ENCODE results near the gene SNED1.

DNA sequence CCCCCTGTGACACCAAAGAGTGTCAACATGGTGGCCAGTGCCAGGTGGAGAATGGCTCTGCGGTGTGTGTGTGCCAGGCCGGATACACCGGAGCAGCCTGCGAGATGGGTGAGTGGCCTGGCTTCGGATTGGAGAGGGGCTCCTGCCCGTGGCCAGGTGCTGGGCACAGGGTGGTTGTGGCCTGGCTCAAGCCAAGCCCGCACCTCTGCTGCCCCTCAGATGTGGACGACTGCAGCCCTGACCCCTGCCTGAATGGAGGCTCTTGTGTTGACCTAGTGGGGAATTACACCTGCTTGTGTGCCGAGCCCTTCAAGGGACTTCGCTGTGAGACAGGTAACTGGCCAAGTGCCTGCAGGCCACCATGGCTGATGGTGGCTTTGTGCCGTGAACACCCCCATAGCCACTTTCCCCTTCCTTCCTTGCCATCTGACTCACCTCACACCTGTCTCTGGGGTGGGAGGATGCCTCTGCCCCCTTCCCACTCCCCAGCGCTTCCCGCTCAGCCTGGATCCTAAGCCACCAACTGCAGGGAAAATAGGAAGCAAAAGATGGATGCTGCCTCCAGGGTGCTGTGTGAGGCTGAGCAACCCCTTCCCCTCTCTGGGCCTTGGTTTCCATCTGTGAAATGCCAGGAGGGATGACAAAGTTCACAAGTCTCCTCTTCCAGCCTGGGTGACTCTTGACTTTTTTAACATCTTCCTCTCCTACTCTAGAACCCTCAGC lies 41.8 kb downstream of the SNED1 start:
- TF ChIP-seq POLR2A (IDR thresholded peaks at IDR 0.05) (no peak), POLR2AphosphoS5 (IDR thresholded peaks at IDR 0.05) (no peak), EP300 (IDR thresholded peaks at IDR 0.05) (no peak)
- TF ChIP-seq, protein P1, sequence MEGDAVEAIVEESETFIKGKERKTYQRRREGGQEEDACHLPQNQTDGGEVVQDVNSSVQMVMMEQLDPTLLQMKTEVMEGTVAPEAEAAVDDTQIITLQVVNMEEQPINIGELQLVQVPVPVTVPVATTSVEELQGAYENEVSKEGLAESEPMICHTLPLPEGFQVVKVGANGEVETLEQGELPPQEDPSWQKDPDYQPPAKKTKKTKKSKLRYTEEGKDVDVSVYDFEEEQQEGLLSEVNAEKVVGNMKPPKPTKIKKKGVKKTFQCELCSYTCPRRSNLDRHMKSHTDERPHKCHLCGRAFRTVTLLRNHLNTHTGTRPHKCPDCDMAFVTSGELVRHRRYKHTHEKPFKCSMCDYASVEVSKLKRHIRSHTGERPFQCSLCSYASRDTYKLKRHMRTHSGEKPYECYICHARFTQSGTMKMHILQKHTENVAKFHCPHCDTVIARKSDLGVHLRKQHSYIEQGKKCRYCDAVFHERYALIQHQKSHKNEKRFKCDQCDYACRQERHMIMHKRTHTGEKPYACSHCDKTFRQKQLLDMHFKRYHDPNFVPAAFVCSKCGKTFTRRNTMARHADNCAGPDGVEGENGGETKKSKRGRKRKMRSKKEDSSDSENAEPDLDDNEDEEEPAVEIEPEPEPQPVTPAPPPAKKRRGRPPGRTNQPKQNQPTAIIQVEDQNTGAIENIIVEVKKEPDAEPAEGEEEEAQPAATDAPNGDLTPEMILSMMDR (IDR thresholded peaks at IDR 0.05) = no peak

All from sigmoid colon (tissue), 4 donors.